ENCODE results near the gene CTRL. TPM values are rescaled to one million over a fixed set of nuclear protein-coding genes. Genes with fewer than 3 reads are reported as not detected.

Gene CTRL
- total and polyA plus RNA-seq, 2 donors (not counting 3 experiments of a cell fraction or from before 2014, with no cell fraction given) = 1.0 to 1.1 TPM

- no peaks in the 10 kb centered on the region for H3K4me1 ChIP-seq (ENCODE audit: control insufficient read depth, extremely low read depth, insufficient read depth, low read length)
- CTCF ChIA-PET = interaction anchor here (0.8 to 1.7 kb wide), 4 partner anchors 34 to 397 kb away, joined by 3 to 6 read pairs (median 4); no protein-coding TSS in a partner anchor
- H3K36me3 ChIP-seq (ENCODE audit: control insufficient read depth in 2 of 2, extremely low read depth in 1 of 2, insufficient read depth in 2 of 2, low read length in 2 of 2) = peaks cover 0 to 14% of the 10 kb centered on the region in 2 experiments
- peak; percentile 62 for TF ChIP-seq JUN (IDR thresholded peaks at IDR 0.05; ENCODE audit: borderline replicate concordance, insufficient read depth, insufficient read length, low read depth)
- TF ChIP-seq POLR2A (IDR thresholded peaks at IDR 0.05; ENCODE audit: low read depth, low read length) = no peak
- TF ChIP-seq CTCF (IDR thresholded peaks at IDR 0.05; ENCODE audit: extremely low read depth in 1 of 2, insufficient read depth in 1 of 2, low read depth in 1 of 2, low read length in 2 of 2) = no peak
- no peak for TF ChIP-seq EZH2 (IDR thresholded peaks at IDR 0.05; ENCODE audit: borderline replicate concordance, low read depth, low read length, severe bottlenecking)
- TF ChIP-seq GATA2 (IDR thresholded peaks at IDR 0.05; ENCODE audit: insufficient read depth, insufficient read length, low read depth, low read length) = no peak
- no peak for TF ChIP-seq MAX (IDR thresholded peaks at IDR 0.05; ENCODE audit: insufficient read depth, insufficient read length)
- no peaks in the 10 kb centered on the region for H4K20me1 ChIP-seq (replicated peaks; ENCODE audit: control insufficient read depth, extremely low read depth, insufficient read depth, low read length)
- BruUV-seq (replicated peaks) = no TSS peak
- POLR2A ChIA-PET = no interaction called here
- H3K9ac ChIP-seq (replicated peaks; ENCODE audit: extremely low read depth, insufficient read depth, low read length) = no peak overlapping the region
- H3K4me3 ChIP-seq (replicated peaks in 1 of 3; ENCODE audit: insufficient read depth in 1 of 3, low read depth in 1 of 3, low read length in 3 of 3) = no peak overlapping the region
- no peaks in the 10 kb centered on the region for H3K9me3 ChIP-seq (replicated peaks; ENCODE audit: control insufficient read depth, insufficient read depth, low read length)
- no peak overlapping the region for H2AFZ ChIP-seq (ENCODE audit: low read depth, low read length)
- no peak overlapping the region for H3K4me2 ChIP-seq (ENCODE audit: insufficient read depth, low read length)
- no peaks in the 10 kb centered on the region for H3K9me1 ChIP-seq (replicated peaks; ENCODE audit: control insufficient read depth, extremely low read depth, insufficient read depth, low read length)
- DNase-seq (ENCODE audit: low read depth, low spot score) (no peak), FAIRE-seq (no peak)
- intact Hi-C loops (cut with micrococcal nuclease) (no loop called here), dilution Hi-C loops (cut with MboI; ENCODE audit: extremely low pct_ligation_motif_present, low sequenced_read_pairs) (loop anchor here (25.0 kb wide), 1 partner anchor 231 kb away; no protein-coding TSS in a partner anchor)
- no peaks in the 10 kb centered on the region for H3K27me3 ChIP-seq (ENCODE audit: control insufficient read depth in 2 of 2, insufficient read depth in 2 of 2, low read length in 2 of 2)
- H3K79me2 ChIP-seq (ENCODE audit: control insufficient read depth, insufficient read depth, low read length) = no peaks in the 10 kb centered on the region
- no peak overlapping the region for H3K27ac ChIP-seq (ENCODE audit: insufficient read depth, low read depth, low read length)
Measured at GRCh38 chr16:67917852-67918236, 13.8 kb downstream of the CTRL start.

Measured in endothelial cell of umbilical vein (primary cell).